ENCODE measurements around the gene ST6GALNAC1. TPM values are rescaled to one million over a fixed set of nuclear protein-coding genes. Genes with fewer than 3 reads are reported as not detected.

ST6GALNAC1 gene
- total and polyA plus RNA-seq, 4 donors: 13.9 to 24.9 (median 20.9) TPM

- ATAC-seq (ENCODE audit: insufficient read depth, low FRiP score) (no peak), DNase-seq (peak in 1 of 3 donors; percentile 27)
- Histone ChIP-seq H3K4me3 (no peak overlapping the region), H3K27me3 (ENCODE audit: control insufficient read depth in 3 of 3, insufficient read depth in 3 of 3, low read length in 2 of 3) (no peaks in the 10 kb centered on the region), H3K36me3 (ENCODE audit: control insufficient read depth in 4 of 4, insufficient read depth in 4 of 4, low read length in 4 of 4) (no peaks in the 10 kb centered on the region), H3K4me1 (ENCODE audit: control insufficient read depth in 5 of 5, insufficient read depth in 5 of 5, low read length in 5 of 5) (peaks cover 0 to 16% (median 0%) of the 10 kb centered on the region in 5 donors), H3K27ac (ENCODE audit: low read depth in 1 of 2, low read length in 1 of 2) (no peak overlapping the region), H3K9me3 (ENCODE audit: control insufficient read depth in 4 of 4, insufficient read depth in 3 of 4, low read length in 3 of 4) (no peaks in the 10 kb centered on the region), H3K9ac (ENCODE audit: insufficient read depth in 1 of 2, low read length in 2 of 2) (no peak overlapping the region)
- TF ChIP-seq CTCF (IDR thresholded peaks at IDR 0.05; ENCODE audit: control extremely low read depth, extremely low read depth): no peak
- 87 to 92% methylated on average over 14 of the region's 14 CpGs for WGBS, 2 donors
Measured at GRCh38 chr17:76633628-76634328, 9.8 kb downstream of the ST6GALNAC1 start.

- no peak overlapping the region for H3K4me3 ChIP-seq
- no peaks in the 10 kb centered on the region for H3K27me3 ChIP-seq (ENCODE audit: control insufficient read depth in 3 of 3, insufficient read depth in 3 of 3, low read length in 2 of 3)
- H3K36me3 ChIP-seq (ENCODE audit: control insufficient read depth in 4 of 4, insufficient read depth in 4 of 4, low read length in 4 of 4): peaks cover 0 to 2% (median 0%) of the 10 kb centered on the region in 4 donors
- no peak for TF ChIP-seq CTCF (IDR thresholded peaks at IDR 0.05; ENCODE audit: control extremely low read depth, extremely low read depth)
- H3K4me1 ChIP-seq (ENCODE audit: control insufficient read depth in 5 of 5, insufficient read depth in 5 of 5, low read length in 5 of 5): peaks cover 0 to 16% (median 0%) of the 10 kb centered on the region in 5 donors
- DNase-seq: peak; percentile 55 to 81 (median 62)
- H3K9ac ChIP-seq (ENCODE audit: insufficient read depth in 1 of 2, low read length in 2 of 2): no peak overlapping the region
- H3K9me3 ChIP-seq (ENCODE audit: control insufficient read depth in 4 of 4, insufficient read depth in 3 of 4, low read length in 3 of 4): no peaks in the 10 kb centered on the region
- ATAC-seq (ENCODE audit: insufficient read depth, low FRiP score): no peak
- WGBS, 2 donors: 74 to 78% methylated on average over 10 of the region's 10 CpGs
- H3K27ac ChIP-seq (ENCODE audit: low read depth in 1 of 2, low read length in 1 of 2): no peak overlapping the region
Measured at GRCh38 chr17:76631821-76632565, 11.6 kb downstream of the ST6GALNAC1 start.

GRCh38 chr17:76630151-76630550 is 13.4 kb downstream of the ST6GALNAC1 start:
- Histone ChIP-seq H3K36me3 (ENCODE audit: control insufficient read depth in 4 of 4, insufficient read depth in 4 of 4, low read length in 4 of 4) (peaks cover 0 to 2% (median 0%) of the 10 kb centered on the region in 4 donors), H3K9ac (ENCODE audit: insufficient read depth in 1 of 2, low read length in 2 of 2) (no peak overlapping the region), H3K27me3 (ENCODE audit: control insufficient read depth in 3 of 3, insufficient read depth in 3 of 3, low read length in 2 of 3) (no peaks in the 10 kb centered on the region), H3K4me3 (no peak overlapping the region), H3K9me3 (ENCODE audit: control insufficient read depth in 4 of 4, insufficient read depth in 3 of 4, low read length in 3 of 4) (no peaks in the 10 kb centered on the region), H3K4me1 (ENCODE audit: control insufficient read depth in 5 of 5, insufficient read depth in 5 of 5, low read length in 5 of 5) (peaks cover 0 to 16% (median 0%) of the 10 kb centered on the region in 5 donors), H3K27ac (ENCODE audit: low read depth in 1 of 2, low read length in 1 of 2) (no peak overlapping the region)
- DNase-seq (no peak), ATAC-seq (ENCODE audit: insufficient read depth, low FRiP score) (no peak)
- no peak for TF ChIP-seq CTCF (IDR thresholded peaks at IDR 0.05; ENCODE audit: control extremely low read depth, extremely low read depth)
- 75 to 83% methylated on average over 6 of the region's 6 CpGs for WGBS, 2 donors
